GM12878 (cell line): ENCODE data around the gene GPR146. TPM values are rescaled to one million over a fixed set of nuclear protein-coding genes. Genes with fewer than 3 reads are reported as not detected.

Experiments
- BCL11A ChIP-seq: IDR thresholded peaks from 2 replicates; pipeline ENCODE4 v1.6.1; 2011; ENCODE audit warnings: low read depth, low read length
- CBX5 ChIP-seq: sonication (generic); IDR thresholded peaks from 2 replicates; pipeline ENCODE4 v1.6.1; 2016; ENCODE audit warnings: low read depth, moderate library complexity, mild to moderate bottlenecking, inconsistent platforms
- CHD2 ChIP-seq: IDR thresholded peaks from 2 replicates; pipeline ENCODE4 v1.6.1; 2011; ENCODE audit warnings: low read depth, low read length, improper control_type of control experiment, borderline replicate concordance
- EGR1 ChIP-seq, 2 experiments: IDR thresholded peaks; 1 replicate in 1 of 2; 2 replicates in 1 of 2; pipeline ENCODE4 v1.6.1; 2011 to 2012; ENCODE audit warnings: low read depth in 2 of 2, low read length in 2 of 2, borderline replicate concordance in 1 of 2, mild to moderate bottlenecking in 1 of 2, moderate library complexity in 1 of 2
- ELK1 ChIP-seq: IDR thresholded peaks from 2 replicates; pipeline ENCODE4 v1.6.1; 2012; ENCODE audit warnings: low read depth, low read length, improper control_type of control experiment
- FOS ChIP-seq: IDR thresholded peaks from 3 replicates; pipeline ENCODE4 v1.6.1; 2011; ENCODE audit warnings: borderline replicate concordance; ENCODE audit not compliant: insufficient read length; ENCODE audit errors: extremely low read depth
- FOXK2 ChIP-seq: fragments of 450-650 bp; IDR thresholded peaks from 2 replicates; pipeline ENCODE4 v1.6.1; 2017; ENCODE audit warnings: mild to moderate bottlenecking, moderate library complexity
- GABPA ChIP-seq: IDR thresholded peaks from 2 replicates; pipeline ENCODE4 v1.6.1; 2014; ENCODE audit warnings: antibody characterized with exemption, low read depth, mild to moderate bottlenecking, inconsistent platforms
- GATAD2B ChIP-seq: fragments of 450-650 bp; conservative IDR thresholded peaks from 2 replicates; pipeline ENCODE4 v1.6.1; 2017; ENCODE audit warnings: low read depth, mild to moderate bottlenecking, moderate library complexity
- HCFC1 ChIP-seq: fragments of 150-350 bp; IDR thresholded peaks from 2 replicates; pipeline ENCODE4 v1.6.1; 2014; ENCODE audit warnings: low read length
- IKZF1 ChIP-seq: fragments of 450-650 bp; conservative IDR thresholded peaks from 2 replicates; pipeline ENCODE4 v1.6.1; 2017; ENCODE audit warnings: antibody characterized with exemption, mild to moderate bottlenecking
- IRF5 ChIP-seq: fragments of 450-650 bp; IDR thresholded peaks from 2 replicates; pipeline ENCODE4 v1.6.1; 2017; ENCODE audit warnings: borderline replicate concordance
- MEF2B ChIP-seq: fragments of 450-650 bp; IDR thresholded peaks from 2 replicates; pipeline ENCODE4 v1.6.1; 2018; ENCODE audit warnings: mild to moderate bottlenecking, moderate library complexity; ENCODE audit not compliant: partially characterized antibody, poor library complexity, severe bottlenecking
- NR2C1 ChIP-seq: fragments of 450-650 bp; IDR thresholded peaks from 2 replicates; pipeline ENCODE4 v1.6.1; 2017; ENCODE audit warnings: antibody characterized with exemption, mild to moderate bottlenecking, moderate library complexity
- NR2C2 ChIP-seq: IDR thresholded peaks from 2 replicates; pipeline ENCODE4 v1.6.1; 2011; ENCODE audit warnings: borderline replicate concordance, low read depth; ENCODE audit not compliant: control insufficient read depth, insufficient read length
- NRF1 ChIP-seq: conservative IDR thresholded peaks from 2 replicates; pipeline ENCODE4 v1.6.1; 2011; ENCODE audit warnings: mild to moderate bottlenecking, low read depth, low read length, improper control_type of control experiment
- PBX3 ChIP-seq: IDR thresholded peaks from 2 replicates; pipeline ENCODE4 v1.6.1; 2011; ENCODE audit warnings: mild to moderate bottlenecking, low read depth, low read length, moderate library complexity; ENCODE audit not compliant: insufficient replicate concordance
- POLR2A ChIP-seq: IDR thresholded peaks from 2 replicates; pipeline ENCODE4 v1.6.1; 2011; ENCODE audit warnings: low read depth, mild to moderate bottlenecking, low read length
- POU2F2 ChIP-seq: IDR thresholded peaks from 3 replicates; pipeline ENCODE4 v1.6.1; 2011; ENCODE audit warnings: low read depth, mild to moderate bottlenecking, low read length, borderline replicate concordance
- RCOR1 ChIP-seq: conservative IDR thresholded peaks from 2 replicates; pipeline ENCODE4 v1.6.1; 2012; ENCODE audit warnings: low read depth, low read length, improper control_type of control experiment
- SIN3A ChIP-seq: IDR thresholded peaks from 2 replicates; pipeline ENCODE4 v1.6.1; 2012; ENCODE audit warnings: low read depth, low read length, improper control_type of control experiment
- SREBF2 ChIP-seq: IDR thresholded peaks from 2 replicates; pipeline ENCODE4 v1.6.1; 2012; ENCODE audit warnings: mild to moderate bottlenecking, low read length
- SUZ12 ChIP-seq: fragments of 200-600 bp; sonication (generic); IDR thresholded peaks from one replicate; pipeline ENCODE4 v1.6.1; 2018; ENCODE audit warnings: antibody characterized with exemption, mild to moderate bottlenecking; ENCODE audit not compliant: unreplicated experiment
- USF1 ChIP-seq: IDR thresholded peaks from 2 replicates; pipeline ENCODE4 v1.6.1; 2011; ENCODE audit warnings: borderline replicate concordance, low read depth, mild to moderate bottlenecking, moderate library complexity, mixed read lengths, low read length; ENCODE audit not compliant: insufficient read depth; ENCODE audit errors: extremely low read length
- YBX1 ChIP-seq: fragments of 450-650 bp; IDR thresholded peaks from 2 replicates; pipeline ENCODE4 v1.6.1; 2016; ENCODE audit warnings: antibody characterized with exemption
- ZZZ3 ChIP-seq: IDR thresholded peaks from 2 replicates; pipeline ENCODE4 v1.6.1; 2011; ENCODE audit warnings: low read depth; ENCODE audit not compliant: control insufficient read depth, insufficient read length
- polyA plus RNA-seq, 11 experiments: library from polyadenylated mRNA; depleted of rRNA in 4 of 11; unstranded in 6 of 11; stranded (reverse) in 5 of 11; fragments of >200 nt; fragmentation: Nextera tagmentation in 4 of 11; fragmentation: Illumina TruSeq in 1 of 11; extraction: Ambion mirVana in 4 of 11; extraction: Trizol in 1 of 11; gene quantifications; 1 replicate in 1 of 11; 2 replicates in 10 of 11; pipeline versions ENCODE4 v1.2.1 to v1.2.3, GENCODE V29; 2011 to 2016; ENCODE audit warnings: inconsistent platforms in 2 of 11, missing spikeins in 2 of 11, low read depth in 1 of 11
- total RNA-seq, 4 experiments: library from RNA; depleted of rRNA in 3 of 4; stranded (reverse); fragments of >200 nt in 3 of 4; fragmentation: Illumina TruSeq in 1 of 4; extraction: Trizol in 1 of 4; gene quantifications; 2 replicates each; pipeline versions ENCODE4 v1.2.1 to v1.2.3, GENCODE V29; 2013 to 2021

The GPR146 gene
- total and polyA plus RNA-seq, 10 of the 15 experiments (the other 5 are each of a cell fraction or from before 2014, with no cell fraction given), result 0.19 to 12.0 (median 0.54) TPM; not detected in 2

GRCh38 chr7:999941-1000935 is 44.1 kb upstream of the GPR146 start (continued):
- TF ChIP-seq USF1 (peak; percentile 66), ELK1 (no peak), POLR2A (peak; percentile 63), IKZF1 (no peak), SREBF2 (no peak), FOXK2 (no peak), BCL11A (no peak), CHD2 (peak; percentile 32; the same call in 1 of the 2 replicates), GABPA (no peak), MEF2B (peak; percentile 92), NR2C1 (no peak), PBX3 (no peak), SUZ12 (no peak), YBX1 (no peak), NR2C2 (no peak), ZZZ3 (no peak), SIN3A (no peak), IRF5 (no peak), CBX5 (no peak), NRF1 (no peak), HCFC1 (no peak), EGR1 (IDR thresholded peaks at IDR 0.05; ENCODE audit: borderline replicate concordance in 1 of 2, low read depth in 2 of 2, low read length in 2 of 2) (no peak), FOS (no peak), GATAD2B (no peak; the same call in 1 of the 2 replicates), POU2F2 (no peak), RCOR1 (no peak)
